Pancreas (tissue), 10 donors: ENCODE data around the gene ENPP4. TPM values are rescaled to one million over a fixed set of nuclear protein-coding genes. Genes with fewer than 3 reads are reported as not detected.

Experiments
- ATAC-seq, 4 donors: fragments of 200-7000 bp; cut with Tn5 transposase; one replicate each; pipeline versions ENCODE4 v1.8.0 to v1.9.1; 2020; ENCODE audit warnings: mild to moderate bottlenecking in 4 of 4, moderate library complexity in 4 of 4
- DNase-seq, 6 donors: peaks; one replicate each; pipeline ENCODE4 v3.0.0-alpha.2; 2020
- FAIRE-seq: peaks from 2 replicates; lab custom pipeline; 2012; peaks lifted over from hg19 to GRCh38; lab: Jason Lieb, UNC
- H3K27ac ChIP-seq, 4 donors: fragments of 200-600 bp; sonication (generic); 1 replicate in 3 of 4; 2 replicates in 1 of 4; pipeline versions ENCODE4 v1.5.0 to v1.8.0; 2020
- H3K27me3 ChIP-seq, 4 donors: fragments of 200-600 bp; one replicate each; pipeline ENCODE4 v1.8.0; 2021
- H3K36me3 ChIP-seq, 3 donors: fragments of 200-600 bp; sonication (generic) in 1 of 3; one replicate each; pipeline versions ENCODE4 v1.5.0 to v1.8.0; 2020 to 2021
- H3K4me1 ChIP-seq, 3 donors: fragments of 200-600 bp; one replicate each; pipeline ENCODE4 v1.8.0; 2021
- H3K4me3 ChIP-seq, 4 donors: fragments of 200-600 bp; sonication (generic) in 2 of 4; one replicate each; pipeline versions ENCODE4 v1.5.0 to v1.8.0; 2020 to 2021
- H3K9me3 ChIP-seq, 4 donors: fragments of 200-600 bp; one replicate each; pipeline ENCODE4 v1.8.0; 2021
- CTCF ChIP-seq, 4 donors: fragments of 200-600 bp; sonication (generic) in 3 of 4; IDR thresholded peaks; one replicate each; pipeline versions ENCODE4 v1.5.0 to v1.8.0; 2021; ENCODE audit warnings: antibody characterized with exemption in 4 of 4
- WGBS, 2 donors: extraction: QIAGEN DNeasy Blood & Tissue Kit; methylation state at CpG; one replicate each; pipeline ENCODE4 v1.1.7; 2013; 5-methylcytosine and 5-hydroxymethylcytosine counted together
- intact Hi-C, 3 donors: fragments of 100-400 bp; cut with DNase I; formaldehyde crosslinking; loops; one replicate each; pipeline versions ENCODE4 v1.11.1 to v1.14.2; 2022
- polyA plus RNA-seq, 2 donors: library from polyadenylated mRNA; stranded (reverse); fragments of 200-250 nt; gene quantifications; one replicate each; pipeline ENCODE4 v1.2.3, GENCODE V29; 2013
- total RNA-seq, 6 donors: library from RNA; stranded (reverse); fragmentation: NEBNext Ultra II Directional in 4 of 6; extraction: Animal tissue kit (Norgen Biotek cat#: 25700) in 4 of 6; gene quantifications; one replicate each; pipeline versions ENCODE4 v1.2.1 to v1.2.4, GENCODE V29; 2021 to 2023
- donor health status: healthy with polysubstance abuse.
- donor health status: DM: no; HTN: no; CAD: no; lungs with moderate emphysema.
- donor health status: DM: no; HTN: no; CAD: no.
- donor health status: control.
- donor health status: control.
- donor health status: Bipolar disorder and iron deficiency.
- donor health status: DM: yes; HTN: yes; CAD: no.
- donor health status: DM: no; HTN: no; CAD: no.
- donor health status: DM: no; HTN: no; CAD: no.
- donor health status: DM: yes; HTN: yes; CAD: no.

Gene ENPP4
- total and polyA plus RNA-seq, 8 donors = 2.8 to 10.0 (median 6.7) TPM

- no peak for FAIRE-seq
- 93 to 94% methylated on average over 2 of the region's 2 CpGs for WGBS, 2 donors
- no peaks in the 10 kb centered on the region for H3K36me3 ChIP-seq
- DNase-seq = no peak
- H3K9me3 ChIP-seq = no peaks in the 10 kb centered on the region
- no peak for ATAC-seq
- no peak overlapping the region for H3K27ac ChIP-seq
- intact Hi-C loops = loop anchor here in 1 of 3 donors (10.0 kb wide), 1 partner anchor 310 kb away; no protein-coding TSS in a partner anchor
- no peak for TF ChIP-seq CTCF (IDR thresholded peaks at IDR 0.05)
- H3K27me3 ChIP-seq = no peaks in the 10 kb centered on the region
- H3K4me3 ChIP-seq = no peak overlapping the region
- H3K4me1 ChIP-seq = peaks cover 5 to 11% (median 5%) of the 10 kb centered on the region in 3 donors
These were observed 34.5 kb upstream of the ENPP4 start for GRCh38 chr6:46095251-46095650.

- Histone ChIP-seq H3K36me3 (no peaks in the 10 kb centered on the region), H3K9me3 (no peaks in the 10 kb centered on the region), H3K4me3 (no peak overlapping the region), H3K27me3 (no peaks in the 10 kb centered on the region), H3K4me1 (peaks cover 5 to 9% (median 5%) of the 10 kb centered on the region in 3 donors), H3K27ac (no peak overlapping the region)
- intact Hi-C loops = loop anchor here in 1 of 3 donors (10.0 kb wide), 1 partner anchor 307 kb away; no protein-coding TSS in a partner anchor
- FAIRE-seq (no peak), DNase-seq (no peak), ATAC-seq (no peak)
- TF ChIP-seq CTCF (IDR thresholded peaks at IDR 0.05) = no peak
These were observed 32.4 kb upstream of the ENPP4 start for GRCh38 chr6:46097366-46097765.

GRCh38 chr6:46098678-46099077 lies 31.1 kb upstream of the ENPP4 start:
- no peaks in the 10 kb centered on the region for H3K27me3 ChIP-seq
- no peak for TF ChIP-seq CTCF (IDR thresholded peaks at IDR 0.05)
- no peak for FAIRE-seq
- H3K4me3 ChIP-seq = no peak overlapping the region
- H3K27ac ChIP-seq = peak overlapping the region in 3 of 4 donors; percentile 25 to 55 (median 44)
- intact Hi-C loops = loop anchor here in 1 of 3 donors (10.0 kb wide), 1 partner anchor 306 kb away; no protein-coding TSS in a partner anchor
- 18 to 21% methylated on average over 4 of the region's 4 CpGs for WGBS, 2 donors
- DNase-seq = peak; percentile 74 to 94 (median 84)
- ATAC-seq = peak; percentile 95 to 98 (median 97)
- peaks cover 5 to 9% (median 5%) of the 10 kb centered on the region in 3 donors for H3K4me1 ChIP-seq
- H3K36me3 ChIP-seq = no peaks in the 10 kb centered on the region
- no peaks in the 10 kb centered on the region for H3K9me3 ChIP-seq

- no peaks in the 10 kb centered on the region for H3K36me3 ChIP-seq
- H3K27me3 ChIP-seq = no peaks in the 10 kb centered on the region
- no peak overlapping the region for H3K4me3 ChIP-seq
- FAIRE-seq (no peak), DNase-seq (no peak), ATAC-seq (no peak)
- no peaks in the 10 kb centered on the region for H3K9me3 ChIP-seq
- intact Hi-C loops = loop anchor here in 1 of 3 donors (10.0 kb wide), 1 partner anchor 305 kb away; no protein-coding TSS in a partner anchor
- no peak for TF ChIP-seq CTCF (IDR thresholded peaks at IDR 0.05)
- H3K4me1 ChIP-seq = peaks cover 5 to 9% (median 5%) of the 10 kb centered on the region in 3 donors
- WGBS, 2 donors = 62 to 64% methylated on average over 3 of the region's 3 CpGs
- peak overlapping the region in 1 of 4 donors; percentile 55 for H3K27ac ChIP-seq
These were observed 29.8 kb upstream of the ENPP4 start for GRCh38 chr6:46099952-46100351.

GRCh38 chr6:46102123-46102522 lies 27.7 kb upstream of the ENPP4 start:
- H3K4me1 ChIP-seq = peaks cover 5 to 9% (median 5%) of the 10 kb centered on the region in 3 donors
- ATAC-seq (no peak), DNase-seq (no peak), FAIRE-seq (no peak)
- no peak overlapping the region for H3K27ac ChIP-seq
- H3K36me3 ChIP-seq = no peaks in the 10 kb centered on the region
- H3K27me3 ChIP-seq = no peaks in the 10 kb centered on the region
- H3K4me3 ChIP-seq = no peak overlapping the region
- no peaks in the 10 kb centered on the region for H3K9me3 ChIP-seq
- 94 to 95% methylated on average over 3 of the region's 3 CpGs for WGBS, 2 donors
- TF ChIP-seq CTCF (IDR thresholded peaks at IDR 0.05) = no peak
- intact Hi-C loops = no loop called here
